ENCODE measurements around the gene GNAT1.
"Not testable (repeated sequence)": the region's sequence is repeated elsewhere in the genome, so short reads cannot be mapped to it uniquely, and the experiment has no call there.

GNAT1 gene

GRCh38 chr3:50207359-50208042 lies 16.1 kb downstream of the GNAT1 start:
- Histone ChIP-seq H3K4me2 (no peak overlapping the region), H3K27me3 (peaks cover 57% of the 10 kb centered on the region), H4K20me1 (peaks cover 27% of the 10 kb centered on the region), H3K4me3 (no peak overlapping the region), H3K9me3 (no peaks in the 10 kb centered on the region), H3K27ac (no peak overlapping the region), H3K36me3 (no peaks in the 10 kb centered on the region), H3K4me1 (peaks cover 38% of the 10 kb centered on the region), H3K9ac (no peak overlapping the region)
- TF ChIP-seq Cebpa-rat (IDR thresholded peaks at IDR 0.05), result no peak

GRCh38 chr3:50208677-50209344 lies 17.4 kb downstream of the GNAT1 start:
- Histone ChIP-seq H3K4me1 (peaks cover 47% of the 10 kb centered on the region), H3K27me3 (peaks cover 44% of the 10 kb centered on the region), H3K27ac (no peak overlapping the region), H3K4me3 (no peak overlapping the region), H3K9me3 (no peaks in the 10 kb centered on the region), H3K36me3 (no peaks in the 10 kb centered on the region), H3K4me2 (no peak overlapping the region), H3K9ac (no peak overlapping the region), H4K20me1 (peaks cover 25% of the 10 kb centered on the region)
- no peak for TF ChIP-seq Cebpa-rat (IDR thresholded peaks at IDR 0.05)

- no peak overlapping the region for H3K4me3 ChIP-seq
- no peak overlapping the region for H3K9ac ChIP-seq
- peaks cover 30% of the 10 kb centered on the region for H3K27me3 ChIP-seq
- H3K27ac ChIP-seq, result no peak overlapping the region
- H3K9me3 ChIP-seq, result no peaks in the 10 kb centered on the region
- peaks cover 17% of the 10 kb centered on the region for H4K20me1 ChIP-seq
- no peaks in the 10 kb centered on the region for H3K36me3 ChIP-seq
- H3K4me1 ChIP-seq, result peaks cover 48% of the 10 kb centered on the region
- TF ChIP-seq Cebpa-rat (IDR thresholded peaks at IDR 0.05), result no peak
- H3K4me2 ChIP-seq, result no peak overlapping the region
Measured at GRCh38 chr3:50210176-50210509, 18.7 kb downstream of the GNAT1 start.

GRCh38 chr3:50210510-50211367 lies 19.3 kb downstream of the GNAT1 start:
- Histone ChIP-seq H3K4me3 (no peak overlapping the region), H3K4me2 (no peak overlapping the region), H3K9ac (no peak overlapping the region), H3K4me1 (peaks cover 42% of the 10 kb centered on the region), H3K27me3 (peaks cover 24% of the 10 kb centered on the region), H4K20me1 (peaks cover 11% of the 10 kb centered on the region), H3K9me3 (no peaks in the 10 kb centered on the region), H3K27ac (no peak overlapping the region), H3K36me3 (no peaks in the 10 kb centered on the region)
- TF ChIP-seq Cebpa-rat (IDR thresholded peaks at IDR 0.05), result no peak

- not testable (repeated sequence) for H3K36me3 ChIP-seq, H3K9ac ChIP-seq, H3K9me3 ChIP-seq, H3K4me3 ChIP-seq, H3K4me2 ChIP-seq, H4K20me1 ChIP-seq, H3K27ac ChIP-seq
- peaks cover 36% of the 10 kb centered on the region for H3K4me1 ChIP-seq
- H3K27me3 ChIP-seq, result peaks cover 18% of the 10 kb centered on the region
Measured at GRCh38 chr3:50211368-50211717, 19.9 kb downstream of the GNAT1 start.

- H4K20me1 ChIP-seq, result no peaks in the 10 kb centered on the region; the same call in 1 of the 2 replicates
- peaks cover 12% of the 10 kb centered on the region for H3K27me3 ChIP-seq
- no peak overlapping the region for H3K4me2 ChIP-seq
- no peak overlapping the region for H3K9ac ChIP-seq
- TF ChIP-seq Cebpa-rat (IDR thresholded peaks at IDR 0.05), result no peak
- H3K27ac ChIP-seq, result no peak overlapping the region
- no peaks in the 10 kb centered on the region for H3K9me3 ChIP-seq
- H3K4me3 ChIP-seq, result no peak overlapping the region
- peaks cover 32% of the 10 kb centered on the region for H3K4me1 ChIP-seq
- H3K36me3 ChIP-seq, result no peaks in the 10 kb centered on the region
Measured at GRCh38 chr3:50211930-50212329, 20.5 kb downstream of the GNAT1 start.

GRCh38 chr3:50212502-50212901 lies 21.1 kb downstream of the GNAT1 start:
- peaks cover 32% of the 10 kb centered on the region for H3K4me1 ChIP-seq
- H3K9ac ChIP-seq, result no peak overlapping the region
- H4K20me1 ChIP-seq, result no peaks in the 10 kb centered on the region; the same call in 1 of the 2 replicates
- H3K27ac ChIP-seq, result no peak overlapping the region
- no peak overlapping the region for H3K4me2 ChIP-seq
- H3K9me3 ChIP-seq, result no peaks in the 10 kb centered on the region
- H3K4me3 ChIP-seq, result no peak overlapping the region
- H3K27me3 ChIP-seq, result peaks cover 7% of the 10 kb centered on the region
- no peaks in the 10 kb centered on the region for H3K36me3 ChIP-seq
- no peak for TF ChIP-seq Cebpa-rat (IDR thresholded peaks at IDR 0.05)

GRCh38 chr3:50212971-50213370 lies 21.6 kb downstream of the GNAT1 start:
- Histone ChIP-seq H3K27ac (peak overlapping the region; percentile 56), H3K9ac (peak overlapping the region; percentile 57), H3K4me3 (no peak overlapping the region), H3K4me1 (peaks cover 32% of the 10 kb centered on the region), H3K4me2 (peak overlapping the region; percentile 55), H3K9me3 (no peaks in the 10 kb centered on the region), H3K27me3 (peaks cover 2% of the 10 kb centered on the region), H4K20me1 (no peaks in the 10 kb centered on the region), H3K36me3 (no peaks in the 10 kb centered on the region)
- TF ChIP-seq Cebpa-rat (IDR thresholded peaks at IDR 0.05), result no peak

- no peaks in the 10 kb centered on the region for H4K20me1 ChIP-seq
- no peaks in the 10 kb centered on the region; the same call in 1 of the 2 replicates for H3K27me3 ChIP-seq
- no peaks in the 10 kb centered on the region for H3K36me3 ChIP-seq
- peak overlapping the region; percentile 57 for H3K9ac ChIP-seq
- peaks cover 32% of the 10 kb centered on the region for H3K4me1 ChIP-seq
- no peaks in the 10 kb centered on the region for H3K9me3 ChIP-seq
- peak overlapping the region; percentile 55 for H3K4me2 ChIP-seq
- H3K27ac ChIP-seq, result peak overlapping the region; percentile 56
- TF ChIP-seq Cebpa-rat (IDR thresholded peaks at IDR 0.05), result no peak
- H3K4me3 ChIP-seq, result no peak overlapping the region
Measured at GRCh38 chr3:50213373-50213772, 22.0 kb downstream of the GNAT1 start.

- Histone ChIP-seq H3K36me3 (no peaks in the 10 kb centered on the region), H3K9ac (no peak overlapping the region), H3K4me2 (no peak overlapping the region), H3K4me3 (no peak overlapping the region), H3K27ac (no peak overlapping the region), H3K27me3 (no peaks in the 10 kb centered on the region), H3K9me3 (no peaks in the 10 kb centered on the region), H4K20me1 (no peaks in the 10 kb centered on the region), H3K4me1 (peaks cover 24% of the 10 kb centered on the region)
- no peak for TF ChIP-seq Cebpa-rat (IDR thresholded peaks at IDR 0.05)
Measured at GRCh38 chr3:50214824-50215223, 23.4 kb downstream of the GNAT1 start.

Measured in BLaER1 (cell line).